COLO668 (cell line): ENCODE measurements around the gene LMO7.

ENCODE experiments used
- DNase-seq: peaks from one replicate; lab custom pipeline; 2025; ENCODE audit not compliant: unreplicated experiment; lab: John Stamatoyannopoulos, UW

The LMO7 gene

GRCh38 chr13:75876142-75877050 lies 240.3 kb downstream of the LMO7 start:
- DNase-seq, result peak; percentile 69

- no peak for DNase-seq
Observed at GRCh38 chr13:75877071-75877470, 240.9 kb downstream of the LMO7 start.

DNA sequence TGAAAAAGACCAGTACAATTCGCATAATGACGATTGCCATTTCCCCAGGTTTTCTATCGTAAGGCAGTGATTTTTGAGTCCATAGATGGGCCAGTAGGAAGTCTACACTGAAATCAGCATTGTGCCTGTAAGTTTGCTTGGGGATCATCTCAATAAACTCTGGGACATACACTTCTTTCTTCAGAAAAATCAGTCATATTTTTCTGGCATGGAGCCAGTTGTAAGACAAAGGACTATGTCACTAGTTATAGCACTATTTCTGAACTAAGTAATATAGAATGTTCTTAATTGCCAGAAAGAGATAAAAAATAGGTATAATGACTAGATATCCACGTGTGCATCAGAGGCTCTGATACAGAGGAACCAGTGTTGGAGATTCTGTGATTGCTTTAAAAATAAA lies 243.5 kb downstream of the LMO7 start:
- no peak for DNase-seq

- DNase-seq, result no peak
Observed at GRCh38 chr13:75881109-75881775, 245.1 kb downstream of the LMO7 start.

DNA sequence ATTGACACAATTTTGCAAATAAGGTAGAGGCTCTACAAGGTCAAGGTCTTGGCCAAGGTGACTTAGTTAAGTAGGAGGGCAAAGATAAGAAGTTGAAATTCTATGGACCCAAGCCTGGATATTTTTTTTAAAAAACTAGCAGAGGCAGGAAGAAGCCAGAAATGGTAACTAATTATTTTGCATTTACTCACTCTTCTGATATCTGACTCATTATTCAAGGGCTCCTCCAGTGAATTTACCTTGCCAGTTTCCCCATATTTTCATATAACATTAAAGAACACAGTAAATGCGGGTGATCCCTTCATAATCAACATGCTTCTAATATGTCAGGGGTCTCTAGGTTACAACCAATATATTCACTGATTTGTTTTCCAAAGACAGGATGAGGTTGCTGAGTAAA lies 246.1 kb downstream of the LMO7 start:
- no peak for DNase-seq

DNA sequence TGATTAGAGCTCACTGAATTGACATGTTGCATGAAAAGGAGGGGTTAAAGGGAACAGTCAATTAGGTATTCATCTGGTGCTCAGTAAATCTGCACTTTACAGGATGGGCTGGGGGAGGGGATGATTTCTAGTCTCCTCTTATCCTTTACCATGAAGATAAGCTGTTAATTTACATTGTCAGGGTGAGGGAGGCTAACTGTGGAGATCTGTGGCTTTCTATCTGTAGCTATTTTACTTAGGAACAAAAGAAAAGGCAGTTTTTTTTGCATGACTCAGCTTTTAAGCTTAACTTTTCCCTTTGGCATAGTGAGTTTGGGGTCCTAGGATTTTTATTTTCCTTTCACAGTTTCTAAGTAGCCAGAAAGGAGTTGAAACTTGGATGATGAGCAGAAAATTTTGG lies 253.3 kb downstream of the LMO7 start:
- DNase-seq, result no peak

GRCh38 chr13:75895168-75895567 lies 259.0 kb downstream of the LMO7 start:
- DNase-seq, result no peak

- DNase-seq, result no peak
Observed at GRCh38 chr13:75896271-75896670, 260.1 kb downstream of the LMO7 start.

GRCh38 chr13:75897386-75897785 lies 261.3 kb downstream of the LMO7 start:
- no peak for DNase-seq

DNA sequence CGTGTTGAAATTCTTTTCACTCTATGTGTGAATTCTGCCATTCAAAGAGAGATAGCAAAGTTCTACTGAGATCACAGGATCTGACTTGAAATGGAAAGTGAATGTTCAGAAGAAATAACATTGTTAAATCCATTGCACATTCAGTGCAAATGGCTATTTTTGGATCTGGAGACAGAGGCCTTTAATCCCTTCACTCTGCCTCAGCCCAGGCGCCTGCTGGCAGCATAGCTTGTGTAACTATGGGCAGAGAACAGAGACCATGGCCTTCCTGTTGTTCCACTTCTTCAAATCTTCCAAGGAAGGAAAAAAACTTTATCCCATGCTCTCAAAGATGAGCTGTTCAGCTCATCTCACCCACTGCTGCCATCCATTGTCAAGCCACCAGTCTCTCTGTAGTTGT lies 265.4 kb downstream of the LMO7 start:
- DNase-seq, result no peak

DNA sequence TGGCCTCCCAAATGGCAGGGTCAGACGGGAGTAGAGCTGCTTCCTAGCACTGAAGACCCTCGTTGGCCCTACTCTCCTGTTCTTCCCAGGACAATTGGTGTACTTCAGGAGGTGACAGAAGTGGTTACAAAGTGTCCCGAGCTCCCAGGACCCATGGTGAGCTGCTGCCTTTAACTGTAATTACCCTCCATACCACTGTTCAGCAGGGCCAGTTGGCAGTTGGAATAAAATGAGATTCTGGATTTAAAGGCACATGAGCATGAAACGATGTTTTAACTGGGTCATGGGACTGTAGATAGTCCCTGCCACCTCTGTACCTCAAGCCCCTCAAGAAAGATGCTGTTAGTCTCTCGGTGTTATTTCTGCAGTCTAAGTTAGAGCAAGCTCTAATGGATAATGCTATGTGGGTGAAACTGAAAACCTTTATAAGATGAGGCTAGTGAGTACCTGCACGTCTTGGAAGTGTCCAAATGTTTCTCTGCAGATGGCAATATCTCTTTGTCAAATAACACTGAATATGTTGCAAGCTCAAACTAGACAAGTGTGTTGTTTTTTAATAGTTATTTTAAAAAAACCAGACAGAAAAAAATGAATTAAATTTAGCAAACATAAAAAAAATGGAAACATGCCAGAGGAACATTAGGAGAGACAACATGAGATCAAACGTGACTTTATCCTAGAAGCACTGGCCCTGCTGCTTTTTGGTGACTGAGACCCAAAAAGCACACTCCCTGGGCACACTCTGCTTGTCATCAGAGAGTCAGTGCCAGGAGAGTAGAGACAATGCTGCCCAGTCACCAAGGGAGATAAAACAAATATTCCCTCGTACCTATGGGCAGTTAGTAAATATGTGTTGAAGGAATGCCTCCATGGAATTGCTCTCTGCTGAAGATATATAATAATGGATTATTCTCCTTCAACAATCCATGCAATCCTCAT lies 266.3 kb downstream of the LMO7 start:
- peak; percentile 63 for DNase-seq

DNA sequence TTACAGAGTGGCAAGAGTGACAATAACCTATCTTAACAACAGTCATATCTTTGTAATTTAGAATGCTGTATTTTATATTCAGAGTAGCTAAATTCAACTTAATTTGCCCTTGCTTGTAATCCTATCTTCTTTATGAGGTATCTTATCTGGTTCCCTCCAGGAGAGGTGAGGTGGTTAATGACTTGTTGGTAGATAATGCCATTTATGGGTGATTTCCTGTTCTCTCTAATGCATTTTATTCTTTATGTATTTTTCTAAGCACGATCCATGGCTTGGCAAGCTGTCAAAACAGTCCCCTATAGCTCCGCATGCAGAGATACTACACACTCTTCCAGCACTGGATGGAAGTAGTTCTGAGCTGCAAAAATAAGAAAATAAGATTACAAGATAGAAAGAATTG lies 267.9 kb downstream of the LMO7 start:
- DNase-seq, result no peak

GRCh38 chr13:75906315-75906714 lies 270.2 kb downstream of the LMO7 start:
- no peak for DNase-seq

GRCh38 chr13:75907044-75907443 lies 270.9 kb downstream of the LMO7 start:
- DNase-seq, result no peak

DNA sequence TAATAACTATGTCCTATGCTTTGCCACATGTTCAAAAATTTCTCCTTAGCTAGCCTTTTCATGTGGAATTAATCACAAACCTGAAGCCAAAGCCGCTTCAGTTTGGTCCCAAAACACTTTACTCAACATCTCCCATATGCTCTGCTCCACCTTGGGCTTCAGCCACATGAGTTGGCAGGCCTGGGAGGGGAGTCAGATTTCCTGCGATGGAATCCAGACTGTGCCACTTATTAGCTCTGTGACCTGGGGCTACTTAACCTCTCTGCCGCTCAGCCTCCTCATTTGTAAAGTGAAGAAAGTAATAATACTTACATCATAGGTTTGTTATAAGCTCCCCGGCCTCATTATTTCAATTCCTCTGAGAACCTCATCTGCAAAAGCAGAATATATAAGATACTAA lies 272.0 kb downstream of the LMO7 start:
- no peak for DNase-seq
